Large intestine (tissue), 3 donors: ENCODE data around the gene TOMM20L. TPM values are rescaled to one million over a fixed set of nuclear protein-coding genes. Genes with fewer than 3 reads are reported as not detected.
"Not testable (repeated sequence)": the region's sequence is repeated elsewhere in the genome, so short reads cannot be mapped to it uniquely, and the experiment has no call there.

Experiments
- DNase-seq, 2 donors: peaks; one replicate each; pipeline versions ENCODE4 v3.0.0 to v3.0.0-alpha.2; 2013
- H3K27ac ChIP-seq: one replicate; pipeline ENCODE4 v1.5.1; 2013; ENCODE audit warnings: low read length
- H3K27me3 ChIP-seq: 2 replicates; pipeline ENCODE4 v1.6.1; 2013; ENCODE audit warnings: low read length; ENCODE audit not compliant: control insufficient read depth, insufficient read depth
- H3K36me3 ChIP-seq: 2 replicates; pipeline ENCODE4 v1.6.1; 2013; ENCODE audit warnings: low read length; ENCODE audit not compliant: control insufficient read depth, insufficient read depth
- H3K4me1 ChIP-seq: one replicate; pipeline ENCODE4 v1.6.1; 2013; ENCODE audit warnings: low read length; ENCODE audit not compliant: control insufficient read depth, insufficient read depth
- H3K4me3 ChIP-seq: one replicate; pipeline ENCODE4 v1.5.1; 2013; ENCODE audit warnings: low read length
- H3K9me3 ChIP-seq: one replicate; pipeline ENCODE4 v1.6.1; 2013; ENCODE audit warnings: mild to moderate bottlenecking, low read depth, low read length, moderate library complexity; ENCODE audit not compliant: control insufficient read depth
- WGBS: methylation state at CpG from one replicate; pipeline ENCODE4 v1.1.5; 2013; ENCODE audit warnings: low lambda C conversion rate; ENCODE audit not compliant: insufficient coverage; 5-methylcytosine and 5-hydroxymethylcytosine counted together
- polyA plus RNA-seq: library from polyadenylated mRNA; unstranded; fragments of 120-200 nt; gene quantifications from one replicate; pipeline ENCODE4 v1.2.1, GENCODE V29; 2013

The TOMM20L gene
- polyA plus RNA-seq, 1 donor = 0.24 TPM

GRCh38 chr14:58376791-58377190 lies 18.9 kb upstream of the TOMM20L start:
- H3K4me1 ChIP-seq = no peaks in the 10 kb centered on the region
- DNase-seq = no peak
- H3K9me3 ChIP-seq = peaks cover 4% of the 10 kb centered on the region
- no peak overlapping the region for H3K4me3 ChIP-seq
- H3K36me3 ChIP-seq = peaks cover 24% of the 10 kb centered on the region
- H3K27ac ChIP-seq = no peak overlapping the region
- no peaks in the 10 kb centered on the region for H3K27me3 ChIP-seq

- Histone ChIP-seq H3K4me1 (peaks cover 2% of the 10 kb centered on the region), H3K27me3 (no peaks in the 10 kb centered on the region), H3K27ac (no peak overlapping the region), H3K4me3 (no peak overlapping the region), H3K9me3 (peaks cover 2% of the 10 kb centered on the region), H3K36me3 (no peaks in the 10 kb centered on the region)
- WGBS = no CpG with 5 or more reads among the region's 2 CpGs
- DNase-seq = no peak
Measured at GRCh38 chr14:58390830-58391229, 4.9 kb upstream of the TOMM20L start.

- H3K36me3 ChIP-seq = no peaks in the 10 kb centered on the region
- H3K27ac ChIP-seq = peak overlapping the region; percentile 41
- H3K4me3 ChIP-seq = peak overlapping the region; percentile 32
- no peak for DNase-seq
- no peaks in the 10 kb centered on the region for H3K9me3 ChIP-seq
- WGBS = no CpG with 5 or more reads among the region's 10 CpGs
- H3K27me3 ChIP-seq = no peaks in the 10 kb centered on the region
- H3K4me1 ChIP-seq = peaks cover 2% of the 10 kb centered on the region
Measured at GRCh38 chr14:58395562-58395811, 243 bp upstream of the TOMM20L start.

GRCh38 chr14:58397156-58397555 lies 1.4 kb downstream of the TOMM20L start:
- no peak overlapping the region for H3K27ac ChIP-seq
- H3K4me1 ChIP-seq = peaks cover 2% of the 10 kb centered on the region
- H3K27me3 ChIP-seq = no peaks in the 10 kb centered on the region
- H3K4me3 ChIP-seq = no peak overlapping the region
- no peaks in the 10 kb centered on the region for H3K36me3 ChIP-seq
- DNase-seq = no peak
- no peaks in the 10 kb centered on the region for H3K9me3 ChIP-seq
- WGBS = 100% methylated on average over 5 of the region's 6 CpGs

GRCh38 chr14:58398495-58398894 lies 2.8 kb downstream of the TOMM20L start:
- Histone ChIP-seq H3K27me3 (no peaks in the 10 kb centered on the region), H3K27ac (no peak overlapping the region), H3K4me3 (no peak overlapping the region), H3K4me1 (peaks cover 2% of the 10 kb centered on the region), H3K36me3 (no peaks in the 10 kb centered on the region), H3K9me3 (no peaks in the 10 kb centered on the region)
- DNase-seq = no peak

- Histone ChIP-seq H3K27me3 (no peaks in the 10 kb centered on the region), H3K4me3 (no peak overlapping the region), H3K36me3 (no peaks in the 10 kb centered on the region), H3K9me3 (no peaks in the 10 kb centered on the region), H3K4me1 (peaks cover 2% of the 10 kb centered on the region), H3K27ac (no peak overlapping the region)
- WGBS = no CpG with 5 or more reads among the region's 3 CpGs
- no peak for DNase-seq
Measured at GRCh38 chr14:58398895-58399294, 3.2 kb downstream of the TOMM20L start.

GRCh38 chr14:58401587-58401986 lies 5.9 kb downstream of the TOMM20L start:
- Histone ChIP-seq H3K27me3 (no peaks in the 10 kb centered on the region), H3K4me1 (no peaks in the 10 kb centered on the region), H3K4me3 (no peak overlapping the region), H3K9me3 (no peaks in the 10 kb centered on the region), H3K36me3 (no peaks in the 10 kb centered on the region), H3K27ac (no peak overlapping the region)
- WGBS = 100% methylated on average over 1 of the region's 3 CpGs
- DNase-seq = no peak

GRCh38 chr14:58408681-58409215 lies 13.0 kb downstream of the TOMM20L start:
- no peak for DNase-seq
- peaks cover 26% of the 10 kb centered on the region for H3K36me3 ChIP-seq
- no peaks in the 10 kb centered on the region for H3K9me3 ChIP-seq
- 100% methylated on average over 2 of the region's 3 CpGs for WGBS
- H3K27ac ChIP-seq = no peak overlapping the region
- no peak overlapping the region for H3K4me3 ChIP-seq
- no peaks in the 10 kb centered on the region for H3K27me3 ChIP-seq
- H3K4me1 ChIP-seq = no peaks in the 10 kb centered on the region

- H3K27me3 ChIP-seq = no peaks in the 10 kb centered on the region
- DNase-seq = no peak
- no peak overlapping the region for H3K27ac ChIP-seq
- no peak overlapping the region for H3K4me3 ChIP-seq
- H3K4me1 ChIP-seq = no peaks in the 10 kb centered on the region
- peaks cover 5% of the 10 kb centered on the region for H3K9me3 ChIP-seq
- WGBS = no CpG with 5 or more reads among the region's 1 CpG
- H3K36me3 ChIP-seq = peaks cover 39% of the 10 kb centered on the region
Measured at GRCh38 chr14:58414845-58415244, 19.1 kb downstream of the TOMM20L start.

- DNase-seq = no peak
- Histone ChIP-seq H3K4me3 (no peak overlapping the region), H3K27ac (no peak overlapping the region), H3K36me3 (peaks cover 33% of the 10 kb centered on the region), H3K27me3 (no peaks in the 10 kb centered on the region), H3K9me3 (peaks cover 5% of the 10 kb centered on the region), H3K4me1 (no peaks in the 10 kb centered on the region)
- 100% methylated on average over 3 of the region's 10 CpGs for WGBS
Measured at GRCh38 chr14:58415636-58416547, 20.2 kb downstream of the TOMM20L start.

GRCh38 chr14:58416934-58417333 lies 21.2 kb downstream of the TOMM20L start:
- not testable (repeated sequence) for H3K4me1 ChIP-seq, H3K9me3 ChIP-seq, DNase-seq, H3K27ac ChIP-seq, H3K4me3 ChIP-seq, H3K27me3 ChIP-seq
- peaks cover 28% of the 10 kb centered on the region for H3K36me3 ChIP-seq
- no CpG with 5 or more reads among the region's 1 CpG for WGBS
